Measurements from ENCODE around the gene VKORC1.
"Not testable (repeated sequence)": the region's sequence is repeated elsewhere in the genome, so short reads cannot be mapped to it uniquely, and the experiment has no call there.

Gene VKORC1

DNA sequence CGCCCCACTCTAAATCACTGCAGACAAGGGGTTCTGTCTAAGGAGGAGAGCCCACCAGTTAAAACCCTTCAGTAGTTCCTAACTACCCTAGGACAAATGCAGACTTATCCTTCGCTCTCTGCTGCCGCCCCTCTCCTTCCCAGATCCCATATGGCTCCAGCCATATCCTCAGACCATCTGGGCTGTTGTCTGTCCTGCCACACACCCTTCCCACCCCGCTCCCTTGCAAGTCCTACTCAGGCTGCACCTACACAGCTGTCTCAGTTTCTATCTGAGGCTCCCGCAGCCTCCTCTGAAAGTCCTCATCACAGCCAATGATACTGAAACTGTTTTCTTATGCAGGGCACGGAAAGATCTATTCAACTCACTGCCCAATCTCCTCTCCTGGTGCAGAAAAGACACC is 12.9 kb upstream of the VKORC1 start:
- TF ChIP-seq, protein P1, sequence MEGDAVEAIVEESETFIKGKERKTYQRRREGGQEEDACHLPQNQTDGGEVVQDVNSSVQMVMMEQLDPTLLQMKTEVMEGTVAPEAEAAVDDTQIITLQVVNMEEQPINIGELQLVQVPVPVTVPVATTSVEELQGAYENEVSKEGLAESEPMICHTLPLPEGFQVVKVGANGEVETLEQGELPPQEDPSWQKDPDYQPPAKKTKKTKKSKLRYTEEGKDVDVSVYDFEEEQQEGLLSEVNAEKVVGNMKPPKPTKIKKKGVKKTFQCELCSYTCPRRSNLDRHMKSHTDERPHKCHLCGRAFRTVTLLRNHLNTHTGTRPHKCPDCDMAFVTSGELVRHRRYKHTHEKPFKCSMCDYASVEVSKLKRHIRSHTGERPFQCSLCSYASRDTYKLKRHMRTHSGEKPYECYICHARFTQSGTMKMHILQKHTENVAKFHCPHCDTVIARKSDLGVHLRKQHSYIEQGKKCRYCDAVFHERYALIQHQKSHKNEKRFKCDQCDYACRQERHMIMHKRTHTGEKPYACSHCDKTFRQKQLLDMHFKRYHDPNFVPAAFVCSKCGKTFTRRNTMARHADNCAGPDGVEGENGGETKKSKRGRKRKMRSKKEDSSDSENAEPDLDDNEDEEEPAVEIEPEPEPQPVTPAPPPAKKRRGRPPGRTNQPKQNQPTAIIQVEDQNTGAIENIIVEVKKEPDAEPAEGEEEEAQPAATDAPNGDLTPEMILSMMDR (IDR thresholded peaks at IDR 0.05; ENCODE audit: control extremely low read depth, extremely low read depth, low read depth, missing control alignments): no peak
- ChIA-PET CTCF (interaction anchor here (1.7 kb wide), 1 partner anchor 14 kb away, joined by 4 read pairs; no protein-coding TSS in a partner anchor), POLR2A (no interaction called here)
- DNase-seq (ENCODE audit: extremely low spot score): peak; percentile 77

DNA sequence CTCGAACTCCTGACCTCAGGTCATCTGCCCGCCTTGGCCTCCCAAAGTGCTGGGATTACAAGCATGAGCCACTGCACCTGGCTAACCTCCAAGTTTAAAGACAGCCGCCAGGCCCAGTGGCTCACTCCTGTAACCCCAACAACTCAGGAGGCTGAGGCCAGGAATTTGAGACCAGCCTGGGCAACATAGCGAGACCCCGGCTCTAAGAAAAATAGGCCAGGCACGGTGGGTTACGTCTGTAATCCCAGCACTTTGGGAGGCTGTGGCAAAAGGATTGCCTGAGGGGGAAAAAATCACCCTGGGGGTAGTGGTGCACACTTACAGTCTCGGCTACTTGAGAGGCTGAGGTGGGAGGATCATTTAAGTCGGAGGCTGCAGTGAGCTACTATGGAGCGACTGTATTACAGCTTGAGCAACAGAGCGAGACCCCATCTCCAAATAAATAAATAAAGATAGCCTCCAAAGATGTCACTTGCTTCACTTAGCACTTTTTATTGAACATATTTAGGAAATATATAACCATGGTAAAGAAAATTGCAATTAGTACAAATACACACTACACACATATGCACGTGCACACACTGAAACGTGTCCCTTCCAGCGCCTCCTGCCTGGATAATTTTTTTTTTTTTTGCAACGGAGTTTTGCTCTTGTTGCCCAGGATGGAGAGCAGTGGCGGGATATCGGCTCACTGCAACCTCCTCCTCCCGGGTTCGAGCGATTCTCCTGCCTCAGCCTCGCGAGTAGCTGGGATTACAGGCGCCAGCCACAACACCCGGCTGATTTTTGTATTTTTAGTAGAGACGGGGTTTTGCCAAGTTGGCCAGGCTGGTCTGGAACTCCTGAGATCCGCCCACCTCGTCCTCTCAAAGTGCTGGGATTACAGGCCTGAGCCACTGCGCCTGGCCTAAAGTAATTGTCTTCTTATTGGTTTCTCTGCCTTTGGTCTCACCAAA is 12.2 kb upstream of the VKORC1 start:
- ChIA-PET CTCF (interaction anchor here (0.6 to 1.7 kb wide), 2 partner anchors 14 to 35 kb away, joined by 4 read pairs; no protein-coding TSS in a partner anchor), POLR2A (no interaction called here)
- no peak for DNase-seq (ENCODE audit: extremely low spot score)
- TF ChIP-seq, protein P1 (IDR thresholded peaks at IDR 0.05; ENCODE audit: control extremely low read depth, extremely low read depth, low read depth, missing control alignments): no peak

DNA sequence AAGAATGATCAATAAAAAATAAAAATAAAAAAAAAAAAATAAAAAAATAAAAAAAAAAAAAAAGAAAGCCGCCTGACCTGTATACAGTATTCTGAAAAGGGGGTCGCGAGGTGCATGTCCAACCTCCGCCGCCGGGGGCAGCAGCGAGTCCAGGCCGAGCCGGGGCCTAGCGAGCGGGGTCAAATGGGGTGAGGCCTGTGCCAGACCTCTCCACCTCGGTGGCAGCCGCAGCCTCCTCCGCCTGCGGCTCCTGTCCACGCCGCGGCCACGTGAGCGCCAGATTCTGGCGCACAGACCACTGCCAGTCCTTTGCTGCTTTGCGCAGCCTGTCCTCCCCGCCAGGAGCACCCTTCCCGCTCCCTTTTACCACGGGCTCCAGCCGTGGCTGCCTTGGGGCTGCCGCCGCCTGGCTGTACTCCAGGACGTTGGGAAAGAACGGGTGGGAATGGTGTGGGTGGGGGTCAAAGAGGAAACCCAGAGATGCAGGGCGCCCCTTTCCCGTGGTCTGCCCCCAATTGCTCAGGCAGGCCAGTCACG is 11.1 kb upstream of the VKORC1 start:
- POLR2A ChIA-PET: no interaction called here
- peak; percentile 82 for DNase-seq (ENCODE audit: extremely low spot score)
- CTCF ChIA-PET: no interaction called here
- TF ChIP-seq, protein P1 (IDR thresholded peaks at IDR 0.05; ENCODE audit: control extremely low read depth, extremely low read depth, low read depth, missing control alignments): peak; percentile 87

DNA sequence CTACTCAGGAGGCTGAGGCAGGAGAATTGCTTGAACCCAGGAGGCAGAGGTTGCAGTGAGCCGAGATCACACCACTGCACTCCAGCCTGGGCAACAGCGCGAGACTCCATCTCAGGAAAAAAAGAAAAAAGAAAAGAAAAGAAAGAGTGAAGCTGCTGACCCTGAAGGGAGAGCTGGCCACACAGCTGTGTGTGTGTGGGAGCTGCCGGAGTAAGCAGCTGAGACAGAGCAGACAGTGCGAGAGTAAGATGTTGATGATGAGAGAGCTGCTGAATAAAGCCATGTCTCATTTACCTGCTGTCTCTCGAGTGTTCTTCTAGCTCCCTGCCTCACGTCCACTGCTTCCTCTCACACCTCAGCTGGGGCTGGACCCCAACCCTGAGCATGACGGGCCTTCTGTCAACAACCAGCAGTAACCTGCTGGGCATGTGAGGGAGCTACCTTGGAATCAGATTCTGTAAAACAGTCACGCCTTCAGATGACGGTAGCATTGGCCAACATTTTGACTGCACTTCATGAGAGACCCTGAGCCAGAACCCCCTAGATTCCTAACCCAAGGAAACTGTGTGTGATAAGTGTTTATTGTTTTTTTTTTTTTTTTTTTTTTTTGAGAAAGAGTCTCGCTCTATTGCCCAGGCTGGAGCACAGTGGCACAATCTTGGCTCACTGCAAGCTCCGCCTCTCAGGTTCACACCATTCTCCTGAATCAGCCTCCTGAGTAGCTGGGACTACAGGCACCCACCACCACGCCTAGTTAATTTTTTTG is 6.5 kb upstream of the VKORC1 start:
- CTCF ChIA-PET: interaction anchor here (1.2 to 4.1 kb wide), 10 partner anchors 9 to 145 kb away, joined by 3 to 24 read pairs (median 4); partner anchors contain the start of gene HSD3B7
- DNase-seq (ENCODE audit: extremely low spot score): not testable (repeated sequence)
- POLR2A ChIA-PET: interaction anchor here (1.4 to 1.7 kb wide), 2 partner anchors 17 to 79 kb away, joined by 6 to 7 read pairs; partner anchors contain the start of genes FUS and KAT8

DNA sequence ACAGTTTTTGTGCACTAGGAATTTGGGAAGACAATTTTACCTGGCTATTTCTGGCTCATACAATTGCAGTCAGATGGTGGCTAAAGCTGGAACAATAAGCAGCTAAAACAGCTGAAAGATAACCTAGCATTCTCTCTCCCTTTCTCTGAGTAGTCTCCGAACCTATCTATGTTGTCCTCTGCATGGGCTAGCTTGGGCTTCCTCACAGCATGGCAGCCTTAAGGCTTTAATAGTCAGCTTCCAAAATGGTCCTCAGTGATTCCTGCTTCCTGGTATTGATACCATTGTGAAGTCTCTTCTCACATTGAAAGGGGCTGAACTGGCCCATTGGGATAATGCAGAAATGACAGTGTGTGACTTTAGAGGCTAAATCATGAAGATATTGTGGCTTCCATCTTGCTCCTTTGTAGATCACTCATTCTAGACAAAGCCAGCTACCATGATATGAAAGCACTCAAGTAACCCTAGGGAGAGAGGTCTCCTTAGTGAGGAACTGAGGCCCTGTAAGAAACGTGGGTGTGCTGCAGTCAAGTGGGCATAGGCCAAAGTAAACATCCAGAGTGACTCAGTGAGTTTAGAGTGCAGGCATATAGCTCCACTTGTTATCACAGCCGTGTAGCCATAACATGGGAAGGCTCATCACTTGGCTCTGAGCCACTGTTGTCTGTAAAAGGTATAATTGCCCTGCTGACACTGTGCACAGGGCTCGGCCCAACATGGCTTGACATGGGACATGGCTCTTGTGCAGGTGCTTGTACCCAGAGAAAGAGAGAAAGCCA is 5.5 kb upstream of the VKORC1 start:
- TF ChIP-seq, protein P1 (IDR thresholded peaks at IDR 0.05; ENCODE audit: control extremely low read depth, extremely low read depth, low read depth, missing control alignments): no peak
- ChIA-PET POLR2A (interaction anchor here (1.4 to 1.7 kb wide), 2 partner anchors 18 to 80 kb away, joined by 6 to 7 read pairs; partner anchors contain the start of genes FUS and KAT8), CTCF (interaction anchor here (1.0 to 4.1 kb wide), 10 partner anchors 9 to 144 kb away, joined by 3 to 24 read pairs (median 4); partner anchors contain the start of gene HSD3B7)
- no peak for DNase-seq (ENCODE audit: extremely low spot score)

DNA sequence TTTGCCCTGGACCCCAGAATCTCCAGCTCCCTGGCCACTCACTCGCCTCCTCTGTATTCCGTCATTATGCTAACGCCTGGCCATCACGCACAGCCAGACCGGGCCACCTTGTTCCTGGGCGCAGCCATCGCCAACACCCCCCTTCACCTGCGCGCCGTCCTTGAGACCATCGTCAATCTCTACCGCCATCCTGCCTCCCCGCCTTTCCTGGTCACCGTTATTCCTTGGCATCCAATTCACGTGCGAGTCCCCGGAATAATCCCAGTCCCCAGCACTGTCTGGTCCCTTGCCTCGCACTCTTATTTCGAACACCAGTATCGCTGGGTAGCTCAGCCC is 541 bp downstream of the VKORC1 start:
- no peak for DNase-seq (ENCODE audit: extremely low spot score)
- TF ChIP-seq, protein P1 (IDR thresholded peaks at IDR 0.05; ENCODE audit: control extremely low read depth, extremely low read depth, low read depth, missing control alignments): no peak
- ChIA-PET CTCF (interaction anchor here (0.8 to 4.4 kb wide), 5 partner anchors 18 to 109 kb away, joined by 3 to 32 read pairs (median 6); partner anchors contain the start of genes HSD3B7, ZNF646 and ZNF668), POLR2A (no interaction called here)
